NCI-H1436 (cell line): ENCODE results near the gene HDAC5.
"Not testable (repeated sequence)": the region's sequence is repeated elsewhere in the genome, so short reads cannot be mapped to it uniquely, and the experiment has no call there.

Experiments used
- DNase-seq: peaks from one replicate; lab custom pipeline; 2025; lab: John Stamatoyannopoulos, UW

The HDAC5 gene

DNA sequence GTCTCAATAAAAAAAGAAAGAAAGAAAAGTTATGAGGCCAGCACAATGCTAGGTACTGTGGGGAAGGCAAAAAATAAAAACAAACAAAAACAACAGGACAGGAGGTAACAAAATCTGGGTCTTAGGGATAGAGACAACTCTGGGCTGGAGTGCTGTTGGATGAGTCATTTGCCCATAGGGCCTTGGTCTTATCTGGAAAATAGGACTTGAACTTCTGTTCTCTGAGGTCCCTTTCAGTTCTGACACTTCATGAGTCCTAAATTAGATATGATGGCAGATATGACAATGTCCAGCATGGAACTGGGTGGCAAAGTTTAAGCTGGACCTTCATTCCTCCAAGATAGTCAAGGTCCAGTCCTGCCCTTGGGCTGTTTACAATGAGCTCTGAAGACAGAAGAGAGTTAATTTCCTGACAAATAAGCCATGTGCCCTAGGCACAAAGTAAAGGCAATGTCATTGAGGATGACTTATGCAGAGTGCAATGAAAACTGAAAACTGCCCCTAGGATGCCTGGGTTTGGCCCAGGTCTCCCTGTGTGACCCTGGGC lies 8.9 kb upstream of the HDAC5 start:
- no peak for DNase-seq

DNA sequence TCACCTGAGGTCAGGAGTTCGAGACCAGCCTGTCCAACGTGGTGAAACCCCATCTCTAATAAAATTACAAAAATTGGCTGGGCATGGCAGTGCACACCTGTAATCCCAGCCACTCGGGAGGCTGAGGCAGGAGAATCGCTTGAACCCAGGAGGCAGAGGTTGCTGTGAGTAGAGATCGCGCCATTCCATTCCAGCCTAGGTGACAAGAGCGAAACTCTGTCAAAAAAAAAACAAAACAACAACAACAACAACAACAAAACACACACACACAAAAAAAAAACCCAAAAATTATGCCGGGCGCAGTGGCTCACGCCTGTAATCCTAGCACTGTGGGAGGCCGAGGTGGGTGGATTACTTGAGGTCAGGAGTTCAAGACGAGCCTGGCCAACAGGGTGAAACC lies 7.9 kb upstream of the HDAC5 start:
- DNase-seq = not testable (repeated sequence)

DNA sequence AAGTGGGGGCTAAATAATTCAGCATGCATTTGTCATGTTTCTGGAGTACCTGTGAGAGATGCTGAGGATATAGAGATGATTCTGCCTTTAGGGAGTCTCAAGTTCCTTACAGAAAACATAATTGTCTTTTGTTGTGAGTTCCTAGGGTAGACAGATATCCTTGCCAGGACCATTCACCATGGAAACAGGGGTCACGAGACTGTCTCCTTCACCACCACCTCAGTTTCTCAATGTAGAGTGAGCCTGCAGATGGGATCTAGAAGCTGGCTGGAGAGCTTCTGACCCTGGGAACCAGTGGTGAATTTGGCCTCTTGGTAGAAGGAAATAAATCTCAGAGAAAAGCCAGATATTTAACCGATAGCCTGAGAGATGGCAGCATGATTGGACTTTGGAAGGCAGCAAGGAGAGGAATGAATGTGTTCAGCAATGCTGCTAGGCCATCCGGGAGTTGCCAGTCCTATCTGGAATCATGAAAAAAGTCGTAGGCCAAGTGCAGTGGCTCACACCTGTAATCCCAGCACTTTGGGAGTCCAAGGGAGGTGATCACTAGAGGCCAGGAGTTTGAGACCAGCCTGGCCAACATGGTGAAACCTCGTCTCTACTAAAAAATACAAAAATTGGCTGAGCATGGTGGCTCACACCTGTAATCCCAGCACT lies 7.4 kb upstream of the HDAC5 start:
- no peak for DNase-seq

DNA sequence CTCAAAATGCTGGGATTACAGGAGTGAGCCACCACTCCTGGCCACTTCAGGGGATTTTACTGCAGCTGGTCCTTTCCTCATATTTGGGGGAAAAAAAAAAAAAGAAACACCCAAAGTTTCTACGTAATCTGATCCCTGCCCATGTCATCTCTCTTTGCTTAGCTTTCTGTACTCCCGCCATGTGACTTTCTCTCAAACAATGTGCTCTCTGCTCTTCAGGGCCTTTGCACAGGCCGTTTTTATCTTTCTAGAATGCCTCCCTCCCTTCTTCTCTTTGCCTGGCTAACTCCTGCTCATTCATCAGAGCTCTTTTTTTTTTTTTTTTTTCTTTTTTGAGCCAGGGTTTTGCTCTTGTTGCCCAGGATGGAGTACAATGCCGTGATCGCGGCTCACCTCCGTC lies 4.9 kb upstream of the HDAC5 start:
- no peak for DNase-seq

DNA sequence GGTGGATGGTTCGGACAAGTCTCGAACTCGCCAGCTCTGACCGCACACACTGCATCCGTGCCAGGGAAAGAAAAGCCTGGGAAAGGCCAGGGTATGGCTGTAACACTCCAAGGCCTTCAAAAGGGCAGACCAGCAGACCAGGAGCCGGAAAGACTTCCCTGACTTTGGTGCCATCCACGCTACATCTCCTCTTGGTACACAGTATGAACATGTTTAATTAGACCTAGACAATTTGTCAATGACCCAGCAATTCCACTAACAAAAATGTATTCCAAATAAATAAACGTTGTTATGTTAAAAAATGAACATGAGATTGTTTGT lies 637 bp upstream of the HDAC5 start:
- no peak for DNase-seq

DNA sequence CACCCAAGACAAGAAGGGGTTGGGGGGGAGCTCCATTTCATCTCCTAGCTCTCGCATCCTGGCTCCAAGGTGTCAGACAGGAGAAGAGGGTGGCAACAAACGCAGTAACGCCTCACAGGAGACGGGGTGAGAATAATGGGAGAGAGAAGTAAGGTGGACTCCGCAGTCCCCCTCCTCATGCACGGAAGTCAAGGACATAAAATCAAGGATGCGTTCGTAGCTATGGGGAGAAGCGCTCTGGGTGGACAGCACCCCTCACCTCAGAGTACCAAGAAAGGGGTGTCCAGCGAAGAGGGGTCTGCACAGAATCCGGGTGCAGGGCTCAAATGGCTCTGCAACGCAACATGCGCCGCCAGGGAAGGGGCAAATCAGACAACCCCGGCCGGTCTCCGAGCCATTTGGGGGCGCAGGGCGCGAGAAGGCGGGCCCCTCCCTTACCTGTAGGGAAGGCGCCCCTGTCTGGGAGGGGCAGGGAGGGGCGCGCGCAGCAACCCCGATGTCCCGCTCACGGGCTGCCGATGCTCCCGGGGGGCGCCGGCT lies 555 bp downstream of the HDAC5 start:
- DNase-seq = no peak

DNA sequence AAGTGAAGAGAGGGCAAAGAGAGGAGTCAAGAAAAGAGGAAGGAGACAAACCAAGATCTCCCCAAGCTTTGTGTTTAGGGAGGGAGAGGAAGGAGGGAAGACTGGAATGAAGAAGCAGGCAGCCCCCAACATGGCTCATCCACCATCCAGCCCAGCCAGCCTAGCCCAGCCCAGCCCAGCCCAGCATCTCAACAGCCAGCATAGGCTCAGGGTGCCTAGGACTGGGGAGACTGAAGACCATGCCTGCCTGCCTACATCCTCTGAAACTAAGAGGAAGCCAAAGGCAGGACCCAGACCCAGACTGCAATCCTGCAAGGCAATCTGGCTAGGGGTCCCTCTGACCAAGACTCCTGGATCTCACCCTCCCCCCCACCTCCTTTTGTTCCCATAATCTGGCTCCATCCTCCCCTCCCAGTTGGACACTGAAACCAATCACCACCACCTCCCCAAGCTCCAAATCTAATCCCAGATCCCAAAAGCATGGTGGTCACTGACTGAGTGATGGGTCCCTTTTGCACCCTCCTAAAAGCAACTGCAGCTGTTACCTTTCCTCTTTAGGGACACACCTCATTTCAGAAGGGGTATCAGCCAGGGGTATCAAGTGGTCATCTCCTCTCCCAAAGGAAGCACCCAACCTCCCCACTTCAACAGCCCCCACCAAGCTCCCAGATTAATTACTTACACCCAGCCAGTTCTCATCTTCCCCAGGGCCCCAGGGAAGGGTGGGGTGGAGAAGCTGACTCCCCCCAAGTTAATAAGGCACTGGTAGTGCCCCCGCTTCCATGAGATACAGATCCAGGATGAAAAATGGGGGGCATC lies 1.2 kb downstream of the HDAC5 start:
- no peak for DNase-seq

DNA sequence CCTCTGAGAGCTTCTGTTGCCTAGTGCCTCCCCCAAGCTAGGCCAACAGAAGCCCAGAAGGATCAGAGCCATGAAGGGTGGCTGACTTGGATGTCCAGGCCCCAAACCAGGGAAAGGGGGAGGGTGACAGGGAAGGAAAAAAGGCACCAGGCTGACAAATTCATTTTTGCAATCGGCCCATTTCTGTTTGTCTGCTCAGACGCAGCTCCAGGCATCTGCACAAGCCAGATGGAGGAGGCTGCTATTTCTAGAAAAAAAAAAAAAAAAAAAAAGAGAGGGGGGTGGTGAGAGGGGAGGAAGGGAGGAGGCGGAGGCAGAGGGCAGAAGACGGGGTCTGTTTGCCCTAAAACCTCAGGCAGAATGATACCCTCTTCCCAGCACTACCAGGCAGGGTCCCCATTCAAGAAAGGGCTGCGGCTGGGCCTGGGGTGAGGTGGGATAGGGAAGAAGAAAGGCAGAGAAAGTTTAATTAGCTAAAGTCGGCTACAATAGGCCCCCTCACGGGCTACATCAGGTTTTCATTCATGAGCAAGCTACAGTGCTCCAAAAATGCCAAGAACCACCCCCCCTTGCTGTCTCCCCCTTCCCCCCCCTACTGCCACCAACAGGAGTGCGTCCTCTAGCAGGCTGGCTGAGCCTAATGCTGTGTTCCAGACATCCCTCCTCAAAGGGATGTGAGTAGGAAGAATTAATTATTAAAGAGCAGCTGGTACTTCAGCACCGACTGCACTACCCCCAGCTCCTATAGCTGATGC lies 2.4 kb downstream of the HDAC5 start:
- no peak for DNase-seq

DNA sequence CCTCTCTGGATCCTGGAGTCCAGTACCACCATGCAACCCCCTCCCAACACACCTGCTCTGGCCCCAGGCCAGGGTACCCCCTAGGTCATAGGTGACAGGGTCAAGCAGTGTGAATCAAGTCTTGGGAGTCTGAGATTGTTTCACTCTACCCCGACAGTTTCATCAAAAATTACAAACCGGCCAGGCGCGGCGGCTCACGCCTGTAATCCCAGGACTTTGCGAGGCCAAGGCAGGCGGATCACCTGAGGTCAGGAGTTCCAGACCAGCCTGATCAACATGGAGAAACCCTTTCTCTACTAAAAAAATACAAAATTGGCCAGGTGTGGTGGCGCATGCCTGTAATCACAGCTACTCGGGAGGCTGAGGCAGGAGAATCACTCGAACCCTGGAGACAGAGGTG lies 3.2 kb downstream of the HDAC5 start:
- not testable (repeated sequence) for DNase-seq

DNA sequence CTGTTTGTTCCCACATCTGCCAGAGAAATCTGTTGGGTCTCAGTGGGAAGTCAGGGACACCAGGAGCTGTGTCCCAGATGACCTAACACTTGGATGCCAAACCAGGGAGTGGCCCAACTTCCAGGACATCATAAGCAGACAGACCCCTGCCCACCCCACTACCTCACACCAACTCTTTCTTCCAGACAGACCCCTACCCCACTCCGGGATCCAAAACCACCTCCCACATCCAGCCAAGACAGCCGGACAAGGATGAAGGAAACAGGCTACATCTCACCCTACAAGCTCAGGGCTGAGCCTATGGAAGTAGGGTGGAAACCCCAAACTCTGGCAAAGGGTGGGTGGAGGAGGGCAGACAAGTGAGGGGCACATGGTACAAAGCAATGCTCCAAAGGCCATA lies 3.6 kb downstream of the HDAC5 start:
- DNase-seq = no peak

DNA sequence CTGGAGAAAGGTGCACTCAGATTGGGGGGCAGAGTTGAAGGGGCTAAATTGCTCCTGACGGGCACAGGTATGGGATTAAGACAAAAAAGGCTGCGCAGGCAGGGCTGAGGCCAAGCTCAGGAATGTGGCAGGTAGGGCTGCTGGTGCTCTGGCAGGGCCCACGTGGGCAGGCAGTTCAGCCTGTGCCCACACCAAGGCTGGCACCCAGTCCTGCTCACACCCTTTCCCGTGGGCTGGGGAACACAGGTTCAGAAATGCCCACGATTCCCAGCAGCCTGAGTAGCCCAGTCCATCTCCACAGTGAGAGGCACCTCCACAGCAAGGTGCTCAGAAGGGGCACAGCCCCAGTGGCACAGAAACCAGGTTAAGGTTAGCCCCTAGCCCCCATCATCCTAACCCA lies 4.4 kb downstream of the HDAC5 start:
- no peak for DNase-seq

DNA sequence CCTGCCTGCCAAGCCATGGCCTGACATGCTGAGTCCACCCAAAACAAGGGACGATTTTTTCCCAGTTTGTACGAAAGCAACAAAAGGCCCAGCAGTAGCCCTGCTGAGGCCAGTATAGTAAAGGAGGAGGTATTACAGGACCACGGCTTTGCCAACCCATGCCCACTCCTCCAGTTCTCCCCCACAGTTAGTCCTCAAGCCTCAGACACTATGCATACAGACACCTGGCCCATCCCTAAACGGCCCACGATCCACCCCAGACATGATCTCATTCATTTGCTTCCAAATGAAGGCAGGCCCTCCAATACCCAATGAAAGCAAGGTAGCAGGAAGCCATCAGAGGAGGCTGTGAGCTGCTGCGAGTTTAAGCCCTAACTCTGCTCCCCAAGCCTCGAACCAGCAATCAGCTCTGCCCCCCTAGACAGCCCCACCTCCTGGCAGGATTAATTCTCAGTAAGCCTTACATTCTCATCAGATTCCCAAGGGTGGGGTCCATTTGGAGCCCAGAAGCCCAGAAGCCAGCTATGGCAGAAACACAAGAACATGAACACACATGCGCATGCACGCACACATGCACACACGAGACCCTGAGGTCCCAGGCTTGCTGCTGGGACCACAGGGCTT lies 4.9 kb downstream of the HDAC5 start:
- DNase-seq = no peak

DNA sequence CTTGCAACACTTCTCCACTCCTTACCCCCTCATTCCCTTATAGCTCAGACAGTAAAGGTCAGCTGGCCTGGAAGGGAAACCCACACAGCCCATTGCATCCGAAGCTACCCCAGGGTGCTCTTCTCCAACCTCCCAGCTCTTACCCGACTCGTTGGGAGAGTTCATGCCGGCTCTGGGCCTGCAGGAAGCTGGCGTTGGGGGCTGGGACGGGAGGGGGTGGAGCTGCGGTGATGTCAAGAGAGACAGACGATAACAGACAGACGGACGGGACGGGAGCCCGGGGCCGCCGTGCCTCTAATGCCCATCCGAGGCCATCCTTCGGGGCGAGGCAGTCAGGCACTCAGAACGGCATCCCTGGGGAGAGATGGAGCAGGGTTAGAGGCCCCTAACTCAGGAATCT lies 6.1 kb downstream of the HDAC5 start:
- no peak for DNase-seq

DNA sequence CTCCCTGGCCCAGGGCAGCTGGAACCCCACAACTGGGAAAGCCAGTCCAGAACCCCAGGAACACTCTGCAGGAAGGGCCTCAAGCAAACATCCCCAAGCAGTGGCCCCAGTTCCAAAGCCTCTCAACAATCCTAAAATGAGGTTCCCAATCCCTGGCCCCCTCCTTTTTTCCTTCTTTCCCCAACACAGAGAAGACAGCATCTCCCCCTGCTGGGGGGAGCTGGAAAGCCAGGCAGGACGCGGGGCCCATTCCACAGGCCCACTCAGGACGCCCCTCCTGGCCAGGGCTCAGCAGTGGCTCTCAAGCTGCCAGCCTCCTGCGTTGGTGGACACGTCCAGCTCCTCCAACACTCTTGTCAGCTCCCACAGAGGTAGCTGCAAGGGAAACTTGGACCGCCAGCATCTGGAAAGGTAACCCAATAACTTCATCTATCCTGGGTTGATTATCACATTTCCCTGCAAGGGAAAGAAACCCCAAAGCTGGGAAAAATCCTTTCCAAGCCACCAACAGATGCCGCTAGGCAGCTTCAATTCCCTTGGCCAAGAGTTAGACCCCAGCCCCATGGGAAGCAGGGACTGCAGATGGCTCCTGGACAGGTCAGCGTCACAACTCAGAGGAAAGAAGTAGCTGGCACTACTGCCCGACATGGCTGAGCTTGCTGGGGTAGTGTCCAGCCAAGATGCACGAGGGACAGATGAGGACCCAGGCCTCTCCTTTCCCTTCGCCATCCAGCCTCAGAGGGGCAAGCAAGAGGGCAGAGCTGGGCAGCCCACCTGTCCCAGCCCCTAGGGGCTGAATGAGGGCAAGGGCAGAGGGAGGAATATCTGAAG lies 7.6 kb downstream of the HDAC5 start:
- DNase-seq = no peak

DNA sequence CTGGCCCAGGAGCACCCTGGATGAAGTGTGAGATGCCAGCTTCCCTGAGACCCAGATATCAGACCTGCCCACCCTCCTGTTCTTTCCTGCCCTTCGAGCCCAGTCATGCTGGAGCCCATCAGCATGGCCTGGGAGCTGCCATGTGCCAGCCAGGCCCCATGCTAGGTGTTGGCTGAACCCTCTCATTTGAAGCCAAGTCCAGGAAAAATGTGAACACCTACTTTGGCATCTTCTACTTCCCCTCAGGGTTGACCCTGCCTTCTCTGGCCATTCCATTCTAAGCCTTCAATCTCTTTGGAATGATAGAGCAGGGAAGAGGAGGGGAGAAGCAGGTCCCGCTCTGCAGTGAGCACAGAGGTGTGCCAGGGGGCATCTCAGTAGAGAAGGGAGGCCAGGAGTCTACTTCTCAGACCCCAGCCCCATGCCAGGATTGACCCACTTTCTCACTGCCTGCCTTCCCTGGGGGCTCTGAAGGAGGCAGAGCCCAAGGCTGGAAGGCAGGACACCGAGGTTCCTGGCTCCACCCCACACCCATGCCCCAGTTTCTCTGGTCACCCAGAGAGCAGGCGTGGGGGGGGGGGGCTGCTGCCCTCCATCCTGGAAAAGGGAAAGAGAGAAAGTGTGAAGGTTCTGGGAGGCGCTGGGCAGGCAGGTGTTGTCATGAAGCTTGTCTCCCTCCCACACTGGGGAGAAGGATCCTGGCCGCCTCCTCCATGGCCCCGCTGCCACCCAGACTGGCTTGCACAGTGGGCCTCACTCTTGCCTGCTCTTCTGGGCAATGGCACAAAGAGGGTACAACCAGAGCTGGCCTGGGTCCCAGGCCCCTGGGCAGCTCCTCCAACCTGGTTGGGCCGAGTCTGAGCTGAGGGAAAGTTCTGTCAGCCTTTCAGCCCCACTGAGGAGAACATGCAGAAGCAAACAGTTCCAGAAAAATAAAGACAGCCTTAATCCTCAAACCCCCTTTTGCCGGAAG lies 9.3 kb downstream of the HDAC5 start:
- DNase-seq = no peak

DNA sequence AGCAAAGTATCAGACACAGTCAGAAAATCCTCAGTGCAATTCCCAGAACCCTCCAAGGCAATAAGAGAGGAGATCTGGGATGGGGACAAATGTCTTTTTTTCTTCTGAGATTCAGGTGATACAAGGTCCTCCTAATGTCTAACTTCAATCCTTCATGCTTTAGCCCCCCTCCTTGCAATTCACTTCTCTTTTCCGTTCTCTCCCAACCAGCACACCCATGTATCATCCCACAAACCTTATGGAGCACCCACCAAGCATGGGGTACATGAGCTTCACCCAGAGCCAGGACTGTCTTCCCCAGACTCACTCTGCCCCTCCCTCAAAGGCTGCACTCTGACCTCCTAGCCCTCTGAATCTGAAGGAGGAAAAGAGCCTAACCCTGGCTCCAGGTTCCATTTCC lies 10.1 kb downstream of the HDAC5 start:
- DNase-seq = no peak

DNA sequence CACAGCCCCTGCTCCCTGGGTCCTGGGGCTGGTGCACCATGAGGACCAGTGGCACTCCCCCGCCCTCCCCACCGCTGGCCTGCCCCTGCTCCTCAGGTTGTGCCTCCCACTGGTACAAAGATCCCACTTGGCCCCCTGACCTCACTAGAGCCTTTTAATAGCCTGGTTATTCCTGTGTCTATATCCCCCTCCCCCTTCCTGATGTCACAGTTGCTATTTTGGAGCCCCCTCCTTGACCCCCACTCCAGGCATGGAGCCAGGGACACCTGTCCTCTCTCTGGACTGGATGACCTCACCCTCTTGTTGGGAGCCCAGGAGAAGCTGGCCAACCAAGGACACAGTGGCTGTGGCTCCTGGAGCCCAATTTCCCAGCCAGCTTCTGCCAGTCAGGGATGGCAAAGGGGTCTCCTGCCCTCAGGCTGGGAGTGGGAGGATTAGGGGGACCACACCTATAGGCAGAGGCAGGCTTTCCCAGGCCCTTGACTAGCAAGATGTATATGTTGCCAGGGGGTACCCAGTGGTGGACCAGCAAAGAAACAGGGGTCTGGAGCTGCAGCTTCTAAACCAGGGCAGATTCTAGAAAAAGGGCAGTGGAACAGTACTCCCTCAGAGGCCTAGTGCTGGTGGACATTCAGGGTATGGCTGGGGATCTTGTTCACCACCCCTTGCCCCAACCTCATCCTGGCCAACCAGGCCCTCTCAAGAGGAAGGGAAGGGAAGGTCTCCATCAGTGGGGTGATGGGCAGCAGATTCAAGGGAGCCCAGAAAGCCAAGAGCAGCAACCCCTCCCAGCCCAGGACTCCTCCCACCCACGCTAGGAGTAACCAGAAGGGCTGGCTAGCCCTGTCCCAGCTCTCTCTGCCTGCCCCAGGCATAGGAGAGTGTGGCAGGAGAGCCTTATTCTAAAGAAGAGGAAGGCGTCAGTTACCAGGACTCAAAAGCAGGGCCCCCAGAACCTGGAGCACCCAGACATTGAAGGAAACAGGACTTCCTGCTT lies 10.9 kb downstream of the HDAC5 start:
- no peak for DNase-seq

DNA sequence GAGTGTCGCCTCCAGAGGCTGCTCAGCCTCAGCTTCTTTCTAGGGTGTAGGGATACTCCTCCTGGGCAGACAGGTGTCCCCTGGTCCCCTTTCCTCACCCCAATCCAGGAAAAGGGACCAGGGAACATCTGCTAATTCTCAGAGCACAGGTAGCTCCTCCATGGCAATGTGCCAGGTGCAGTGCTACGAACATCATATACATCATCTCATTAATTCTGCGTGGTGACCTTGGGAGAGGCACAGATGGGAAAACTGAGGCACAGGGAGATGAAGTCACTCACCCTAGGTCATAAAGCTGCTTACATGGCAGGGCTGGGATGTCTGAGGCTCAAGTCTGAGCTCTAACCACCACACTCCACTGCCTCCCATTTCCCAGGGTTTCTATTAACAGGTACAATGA lies 11.7 kb downstream of the HDAC5 start:
- DNase-seq = no peak
